Loucy (cell line): ENCODE results near the gene RASGRP1.

Source experiments
- H2AFZ ChIP-seq: fragments of 200-600 bp; sonication (generic); 2 replicates; pipeline ENCODE4 v1.6.0; 2016; ENCODE audit warnings: antibody characterized with exemption, mild to moderate bottlenecking, low read length, moderate library complexity
- H3F3A ChIP-seq: fragments of 200-600 bp; 2 replicates; pipeline ENCODE4 v1.6.0; 2016; ENCODE audit warnings: antibody characterized with exemption, low read depth, mild to moderate bottlenecking
- H3K27me3 ChIP-seq: fragments of 200-600 bp; sonication (generic); 2 replicates; pipeline ENCODE4 v1.6.1; 2014; ENCODE audit warnings: low read length, mild to moderate bottlenecking; ENCODE audit not compliant: insufficient read depth, poor library complexity, severe bottlenecking
- H3K36me3 ChIP-seq: fragments of 200-600 bp; sonication (generic); 2 replicates; pipeline ENCODE4 v1.6.1; 2016; ENCODE audit warnings: low read length; ENCODE audit not compliant: insufficient read depth
- H3K4me1 ChIP-seq: fragments of 200-600 bp; sonication (generic); 2 replicates; pipeline ENCODE4 v1.5.1; 2014; ENCODE audit warnings: low read length, mild to moderate bottlenecking; ENCODE audit not compliant: insufficient read depth, poor library complexity, severe bottlenecking
- H3K4me2 ChIP-seq: fragments of 200-600 bp; sonication (generic); 2 replicates; pipeline ENCODE4 v1.6.0; 2014; ENCODE audit warnings: antibody characterized with exemption, low read length, low read depth, mild to moderate bottlenecking; ENCODE audit not compliant: poor library complexity, severe bottlenecking
- H3K4me3 ChIP-seq: fragments of 200-600 bp; sonication (generic); 2 replicates; pipeline ENCODE4 v1.5.1; 2014; ENCODE audit warnings: low read length, mild to moderate bottlenecking, mixed read lengths; ENCODE audit not compliant: poor library complexity, severe bottlenecking
- H3K79me2 ChIP-seq: fragments of 200-600 bp; sonication (generic); 2 replicates; pipeline ENCODE4 v1.6.1; 2014; ENCODE audit warnings: low read length; ENCODE audit not compliant: insufficient read depth
- H3K9ac ChIP-seq: fragments of 200-600 bp; sonication (generic); 2 replicates; pipeline ENCODE4 v1.6.0; 2014; ENCODE audit warnings: mild to moderate bottlenecking, low read depth, low read length, moderate library complexity; ENCODE audit not compliant: poor library complexity, severe bottlenecking
- H3K9me2 ChIP-seq: fragments of 200-600 bp; sonication (generic); replicated peaks from 2 replicates; pipeline ENCODE4 v1.6.1; 2016; ENCODE audit warnings: low read depth, low read length, mixed read lengths
- H3K9me3 ChIP-seq: fragments of 200-600 bp; sonication (generic); 2 replicates; pipeline ENCODE4 v1.6.1; 2014; ENCODE audit warnings: mild to moderate bottlenecking, antibody characterized with exemption, low read length, low read depth; ENCODE audit not compliant: insufficient read depth
- H4K20me1 ChIP-seq: fragments of 200-600 bp; sonication (generic); 2 replicates; pipeline ENCODE4 v1.6.0; 2014; ENCODE audit warnings: antibody characterized with exemption, low read length, mild to moderate bottlenecking; ENCODE audit not compliant: insufficient read depth, poor library complexity, severe bottlenecking
- CTCF ChIP-seq: fragments of 200-600 bp; sonication (generic); conservative IDR thresholded peaks from 2 replicates; pipeline ENCODE4 v1.5.1; 2014; ENCODE audit warnings: mild to moderate bottlenecking, antibody characterized with exemption, low read length
- EZH2phosphoT487 ChIP-seq: fragments of 200-600 bp; IDR thresholded peaks from 2 replicates; pipeline ENCODE4 v1.6.1; 2018; ENCODE audit warnings: antibody characterized with exemption, mild to moderate bottlenecking, moderate library complexity, borderline replicate concordance

RASGRP1 gene

GRCh38 chr15:38516626-38517025 lies 48.0 kb downstream of the RASGRP1 start:
- Histone ChIP-seq H4K20me1 (no peaks in the 10 kb centered on the region), H3K9me3 (no peaks in the 10 kb centered on the region), H2AFZ (no peak overlapping the region), H3K79me2 (no peaks in the 10 kb centered on the region), H3K4me3 (no peak overlapping the region), H3K4me2 (no peak overlapping the region), H3F3A (no peaks in the 10 kb centered on the region), H3K9me2 (no peaks in the 10 kb centered on the region), H3K9ac (no peak overlapping the region), H3K36me3 (peaks cover 62% of the 10 kb centered on the region; the same call in 1 of the 2 replicates), H3K27me3 (no peaks in the 10 kb centered on the region), H3K4me1 (peaks cover 10% of the 10 kb centered on the region)
- TF ChIP-seq EZH2phosphoT487 (no peak), CTCF (no peak)

- Histone ChIP-seq H3K4me1 (peaks cover 10% of the 10 kb centered on the region), H3K9me2 (no peaks in the 10 kb centered on the region), H3K27me3 (no peaks in the 10 kb centered on the region), H3K36me3 (peaks cover 81% of the 10 kb centered on the region; the same call in 1 of the 2 replicates), H3K79me2 (no peaks in the 10 kb centered on the region), H3K4me2 (no peak overlapping the region), H4K20me1 (no peaks in the 10 kb centered on the region), H3F3A (no peaks in the 10 kb centered on the region), H3K9me3 (no peaks in the 10 kb centered on the region), H2AFZ (no peak overlapping the region), H3K9ac (no peak overlapping the region), H3K4me3 (no peak overlapping the region)
- TF ChIP-seq EZH2phosphoT487 (no peak), CTCF (no peak)
Observed at GRCh38 chr15:38514601-38515000, 50.0 kb downstream of the RASGRP1 start.

- Histone ChIP-seq H3K9ac (no peak overlapping the region), H3K79me2 (no peaks in the 10 kb centered on the region), H3K9me3 (no peaks in the 10 kb centered on the region), H3K27me3 (no peaks in the 10 kb centered on the region), H2AFZ (no peak overlapping the region), H3F3A (no peaks in the 10 kb centered on the region), H3K9me2 (no peaks in the 10 kb centered on the region), H4K20me1 (no peaks in the 10 kb centered on the region), H3K4me3 (no peak overlapping the region), H3K36me3 (peaks cover 79% of the 10 kb centered on the region; the same call in 1 of the 2 replicates), H3K4me1 (peaks cover 10% of the 10 kb centered on the region), H3K4me2 (no peak overlapping the region)
- TF ChIP-seq EZH2phosphoT487: no peak
- no peak for TF ChIP-seq CTCF
Observed at GRCh38 chr15:38512901-38513300, 51.7 kb downstream of the RASGRP1 start.
